K562 (cell line): ENCODE results near the gene HIVEP3. TPM values are rescaled to one million over a fixed set of nuclear protein-coding genes. Genes with fewer than 3 reads are reported as not detected.

Experiments used
- ATAC-seq: fragments of 200-7000 bp; cut with Tn5 transposase; 3 replicates; pipeline ENCODE4 v1.9.1; 2020; ENCODE audit warnings: moderate library complexity
- BruUV-seq: library from RNA; stranded (reverse); fragments of 400-500 nt; replicated peaks from 2 replicates; lab custom pipeline; 2021; lab: Mats Ljungman, UMichigan
- CTCF ChIA-PET: fragments of 300-600 bp; formaldehyde crosslinking; extraction: SDS; loops from one replicate; lab custom pipeline; 2021; ENCODE audit warnings: low intra/inter-chr PET ratio; lab: Yijun Ruan, JAX
- POLR2A ChIA-PET: fragments of 300-600, 350-650 bp; sonication (Branson Sonifier 250); formaldehyde crosslinking; extraction: SDS; loops from one replicate; lab custom pipeline; 2021; ENCODE audit warnings: antibody characterized with exemption, inconsistent platforms; lab: Yijun Ruan, JAX
- DNase-seq, 4 experiments: peaks; one replicate each; pipeline versions ENCODE4 v3.0.0 to v3.0.0-alpha.2; 2011 to 2018; ENCODE audit warnings: low spot score in 3 of 4, mixed read lengths in 3 of 4; ENCODE audit errors: extremely low read depth in 1 of 4
- FAIRE-seq: peaks from 2 replicates; lab custom pipeline; 2011; peaks lifted over from hg19 to GRCh38; lab: Jason Lieb, UNC
- H2AFZ ChIP-seq: 2 replicates; pipeline ENCODE4 v1.6.0; 2011; ENCODE audit warnings: low read depth, low read length, control low read depth, inconsistent platforms
- H3K27ac ChIP-seq: fragments of 200-600 bp; 3 replicates; pipeline ENCODE4 v1.8.0; 2011; ENCODE audit warnings: low read depth, mild to moderate bottlenecking, control low read depth, inconsistent platforms, low read length, moderate library complexity, mixed read lengths; ENCODE audit errors: extremely low read depth
- H3K27me3 ChIP-seq, 2 experiments: fragments of 300-600 bp in 1 of 2; 2 replicates in 1 of 2; 3 replicates in 1 of 2; pipeline versions ENCODE4 v1.6.0 to v1.8.0; 2011; ENCODE audit warnings: inconsistent platforms in 2 of 2, low read length in 2 of 2, mild to moderate bottlenecking in 1 of 2, mixed read lengths in 1 of 2, moderate library complexity in 1 of 2; ENCODE audit not compliant: control insufficient read depth in 2 of 2, insufficient read depth in 2 of 2
- H3K36me3 ChIP-seq: fragments of 300-600 bp; 3 replicates; pipeline ENCODE4 v1.8.0; 2011; ENCODE audit warnings: mild to moderate bottlenecking, low read length, inconsistent platforms; ENCODE audit not compliant: control insufficient read depth, insufficient read depth
- H3K4me1 ChIP-seq, 2 experiments: fragments of 200-600 bp in 1 of 2; replicated peaks in 1 of 2; 2 replicates in 1 of 2; 3 replicates in 1 of 2; pipeline versions ENCODE4 v1.5.1 to v1.8.0; 2011; ENCODE audit warnings: inconsistent platforms in 2 of 2, low read length in 2 of 2, mild to moderate bottlenecking in 1 of 2, mixed read lengths in 1 of 2, moderate library complexity in 1 of 2; ENCODE audit not compliant: control insufficient read depth in 2 of 2, insufficient read depth in 2 of 2
- H3K4me2 ChIP-seq: 2 replicates; pipeline ENCODE4 v1.6.1; 2011; ENCODE audit warnings: low read length, control low read depth, inconsistent platforms, mixed read lengths; ENCODE audit not compliant: insufficient read depth
- H3K4me3 ChIP-seq: fragments of 200-600 bp; sonication (generic), shearing (Covaris generic); 2 replicates; pipeline ENCODE4 v1.5.1; 2016; ENCODE audit warnings: control low read depth, inconsistent platforms
- H3K79me2 ChIP-seq: fragments of 200-600 bp; 3 replicates; pipeline ENCODE4 v1.8.0; 2011; ENCODE audit warnings: low read length, inconsistent platforms; ENCODE audit not compliant: control insufficient read depth, insufficient read depth
- H3K9ac ChIP-seq, 2 experiments: 2 replicates each; pipeline versions ENCODE4 v1.6.0 to v1.6.1; 2011; ENCODE audit warnings: low read depth in 2 of 2, low read length in 2 of 2, control low read depth in 1 of 2, inconsistent platforms in 1 of 2, mild to moderate bottlenecking in 1 of 2, mixed read lengths in 1 of 2; ENCODE audit not compliant: insufficient read depth in 1 of 2
- H3K9me1 ChIP-seq: one replicate; pipeline ENCODE4 v1.6.0; 2011; ENCODE audit warnings: inconsistent platforms, mild to moderate bottlenecking, low read length, moderate library complexity; ENCODE audit not compliant: control insufficient read depth, insufficient read depth
- H3K9me3 ChIP-seq: replicated peaks from 2 replicates; pipeline ENCODE4 v1.5.1; 2011; ENCODE audit warnings: low read depth, low read length, inconsistent platforms; ENCODE audit not compliant: control insufficient read depth, insufficient read depth
- H4K20me1 ChIP-seq: replicated peaks from 2 replicates; pipeline ENCODE4 v1.6.1; 2011; ENCODE audit warnings: low read length, inconsistent platforms, mixed read lengths; ENCODE audit not compliant: control insufficient read depth, insufficient read depth
- BDP1 ChIP-seq: IDR thresholded peaks from 3 replicates; pipeline ENCODE4 v1.6.1; 2011; ENCODE audit not compliant: insufficient read length, insufficient read depth
- ELF1 ChIP-seq: fragments of 200-800 bp; sonication (Bioruptor generic); IDR thresholded peaks from 2 replicates; pipeline ENCODE4 v1.6.1; 2016; ENCODE audit warnings: missing genetic modification characterization, missing compliant biosample characterization
- HDAC8 ChIP-seq: fragments of 450-650 bp; IDR thresholded peaks from 2 replicates; pipeline ENCODE4 v1.6.1; 2016; ENCODE audit warnings: mild to moderate bottlenecking, missing genetic modification characterization, moderate library complexity, missing compliant biosample characterization
- HEY1 ChIP-seq: fragments of 250-450 bp; sonication (Bioruptor Pico); IDR thresholded peaks from 2 replicates; pipeline ENCODE4 v1.5.0; 2020; ENCODE audit warnings: mild to moderate bottlenecking, moderate library complexity, borderline replicate concordance
- KLF16 ChIP-seq: IDR thresholded peaks from 2 replicates; pipeline ENCODE4 v1.6.1; 2016; ENCODE audit warnings: antibody characterized with exemption
- LCOR ChIP-seq: sonication (generic); formaldehyde crosslinking; IDR thresholded peaks from 2 replicates; pipeline ENCODE4 v1.8.0; 2022; ENCODE audit warnings: mild to moderate bottlenecking, missing genetic modification reagents
- MCM7 ChIP-seq, 2 experiments: fragments of 450-650 bp; IDR thresholded peaks; 2 replicates each; pipeline ENCODE4 v1.6.1; 2016 to 2018
- PHB2 ChIP-seq: fragments of 450-650 bp; IDR thresholded peaks from 2 replicates; pipeline ENCODE4 v1.6.1; 2017; ENCODE audit warnings: low read depth
- POLR2A ChIP-seq: fragments of 450-650 bp; conservative IDR thresholded peaks from 2 replicates; pipeline ENCODE4 v1.6.1; 2016
- SMAD1 ChIP-seq: fragments of 150-350 bp; IDR thresholded peaks from 2 replicates; pipeline ENCODE4 v1.6.1; 2014; ENCODE audit warnings: low read length, low read depth; ENCODE audit not compliant: partially characterized antibody
- SMARCB1 ChIP-seq: IDR thresholded peaks from 2 replicates; pipeline ENCODE4 v1.6.1; 2011; ENCODE audit warnings: improper control_type of control experiment, low read depth; ENCODE audit not compliant: insufficient read length
- TAL1 ChIP-seq: fragments of 450-650 bp; IDR thresholded peaks from 2 replicates; pipeline ENCODE4 v1.6.1; 2016; ENCODE audit warnings: mild to moderate bottlenecking
- U2AF1 ChIP-seq: fragments of 200-400 bp; formaldehyde crosslinking; optimal IDR thresholded peaks from 2 replicates; pipeline ENCODE3; 2017; ENCODE audit warnings: mild to moderate bottlenecking, low read depth, low read length, moderate library complexity
- ZC3H11A ChIP-seq: IDR thresholded peaks from 2 replicates; pipeline ENCODE4 v1.6.1; 2012; ENCODE audit warnings: low read depth, low read length, improper control_type of control experiment
- ZNF23 ChIP-seq: fragments of 250-450 bp; sonication (Bioruptor Pico); IDR thresholded peaks from 2 replicates; pipeline ENCODE4 v1.4.0; 2020; ENCODE audit warnings: mild to moderate bottlenecking
- WGBS: fragments of 100-300 bp; shearing (Covaris generic); methylation state at CpG from one replicate; pipeline ENCODE4 v1.1.6; 2016; ENCODE audit warnings: low coverage, mixed read lengths; ENCODE audit not compliant: insufficient coverage; ENCODE audit errors: missing lambda C conversion rate; 5-methylcytosine and 5-hydroxymethylcytosine counted together
- in situ Hi-C: fragments of 300-500 bp; cut with MboI; formaldehyde crosslinking; loops from 4 replicates; pipeline ENCODE4 v1.15.0; 2018; ENCODE audit warnings: inconsistent platforms, mixed read lengths
- intact Hi-C: fragments of 100-400 bp; cut with micrococcal nuclease; formaldehyde crosslinking; loops from 2 replicates; pipeline ENCODE4 v1.14.2; 2022
- polyA plus RNA-seq, 8 experiments: library from polyadenylated mRNA; depleted of rRNA in 4 of 8; stranded (reverse) in 5 of 8; unstranded in 3 of 8; fragments of >200 nt; fragmentation: Nextera tagmentation in 2 of 8; fragmentation: Illumina TruSeq in 1 of 8; extraction: Ambion mirVana in 2 of 8; extraction: Trizol in 1 of 8; gene quantifications; 2 replicates each; pipeline versions ENCODE4 v1.2.1 to v1.2.3, GENCODE V29; 2011 to 2014; ENCODE audit warnings: inconsistent platforms in 1 of 8, missing spikeins in 1 of 8
- total RNA-seq, 7 experiments: library from RNA; depleted of rRNA in 6 of 7; stranded (reverse); fragments of >200 nt in 6 of 7; fragmentation: Illumina TruSeq in 2 of 7; extraction: Trizol in 2 of 7; gene quantifications; 2 replicates each; pipeline versions ENCODE4 v1.2.1 to v1.2.3, GENCODE V29; 2011 to 2021; ENCODE audit warnings: low replicate concordance in 1 of 7
- TF ChIP-seq, protein P1 (sequence below): sonication (generic); formaldehyde crosslinking; IDR thresholded peaks from 2 replicates; pipeline ENCODE4 v1.8.1; 2022; ENCODE audit warnings: missing genetic modification reagents
- TF ChIP-seq, protein P2 (sequence below): fragments of 450-650 bp; formaldehyde crosslinking; IDR thresholded peaks from 2 replicates; pipeline ENCODE4 v1.4.0; 2020; ENCODE audit warnings: mild to moderate bottlenecking, moderate library complexity
- TF ChIP-seq, protein P3 (sequence below): sonication (generic); formaldehyde crosslinking; IDR thresholded peaks from 2 replicates; pipeline ENCODE4 v1.8.0; 2022; ENCODE audit warnings: mild to moderate bottlenecking, missing genetic modification reagents

HIVEP3 gene
- total and polyA plus RNA-seq, 9 of the 15 experiments (the other 6 are each of a cell fraction or from before 2014, with no cell fraction given) = 0.09 to 0.58 (median 0.34) TPM; not detected in 1

DNA sequence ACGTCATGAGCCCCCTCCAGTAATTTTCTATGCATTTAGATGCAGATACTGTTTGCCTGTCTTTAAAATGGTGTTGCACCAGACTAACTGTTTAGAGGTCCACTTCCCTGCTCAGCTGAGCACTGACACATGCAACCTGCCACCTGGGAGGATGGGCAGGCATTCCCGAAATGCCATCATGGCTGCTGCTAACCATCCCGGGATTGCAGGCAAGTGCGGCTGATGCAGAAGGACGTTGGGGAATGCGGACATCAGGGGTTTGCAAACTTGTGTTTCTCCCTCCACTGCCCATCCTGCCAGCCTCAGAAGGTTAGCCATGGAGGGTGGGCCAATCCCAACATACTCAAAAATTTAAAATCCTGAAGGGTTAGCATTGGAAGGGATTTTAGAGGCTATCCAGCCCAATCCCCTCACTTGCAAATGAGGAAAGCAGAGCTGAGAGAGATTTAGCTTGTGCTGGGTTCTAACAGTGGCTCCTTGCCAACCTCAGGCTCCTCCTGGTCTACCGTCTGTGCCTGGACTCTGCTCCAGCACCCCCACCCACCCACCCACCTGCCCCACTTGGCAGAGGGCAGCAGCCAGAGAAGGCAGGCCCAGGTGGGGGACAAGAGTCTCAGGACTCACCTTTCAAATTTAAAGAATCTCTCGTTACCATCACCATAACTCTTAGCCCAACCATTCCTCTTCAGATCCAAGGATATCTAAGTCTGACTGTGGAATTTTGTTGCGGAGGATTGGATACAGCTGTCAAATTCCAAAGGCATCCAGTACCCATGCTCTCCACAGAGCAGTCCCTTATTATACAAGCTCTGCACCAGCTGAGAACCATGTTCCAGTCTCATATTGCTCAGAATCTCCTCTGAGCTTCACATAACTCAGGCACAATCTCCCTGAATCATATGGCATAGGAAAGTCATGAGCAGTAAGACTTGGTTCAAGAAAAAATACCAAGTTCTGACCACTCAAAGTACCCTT lies 34.2 kb downstream of the HIVEP3 start (continued):
- TF ChIP-seq, protein P1, sequence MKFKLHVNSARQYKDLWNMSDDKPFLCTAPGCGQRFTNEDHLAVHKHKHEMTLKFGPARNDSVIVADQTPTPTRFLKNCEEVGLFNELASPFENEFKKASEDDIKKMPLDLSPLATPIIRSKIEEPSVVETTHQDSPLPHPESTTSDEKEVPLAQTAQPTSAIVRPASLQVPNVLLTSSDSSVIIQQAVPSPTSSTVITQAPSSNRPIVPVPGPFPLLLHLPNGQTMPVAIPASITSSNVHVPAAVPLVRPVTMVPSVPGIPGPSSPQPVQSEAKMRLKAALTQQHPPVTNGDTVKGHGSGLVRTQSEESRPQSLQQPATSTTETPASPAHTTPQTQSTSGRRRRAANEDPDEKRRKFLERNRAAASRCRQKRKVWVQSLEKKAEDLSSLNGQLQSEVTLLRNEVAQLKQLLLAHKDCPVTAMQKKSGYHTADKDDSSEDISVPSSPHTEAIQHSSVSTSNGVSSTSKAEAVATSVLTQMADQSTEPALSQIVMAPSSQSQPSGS (CRISPR knock-in tag) = no peak
- no peak for TF ChIP-seq POLR2A
- no peak for TF ChIP-seq SMARCB1

DNA sequence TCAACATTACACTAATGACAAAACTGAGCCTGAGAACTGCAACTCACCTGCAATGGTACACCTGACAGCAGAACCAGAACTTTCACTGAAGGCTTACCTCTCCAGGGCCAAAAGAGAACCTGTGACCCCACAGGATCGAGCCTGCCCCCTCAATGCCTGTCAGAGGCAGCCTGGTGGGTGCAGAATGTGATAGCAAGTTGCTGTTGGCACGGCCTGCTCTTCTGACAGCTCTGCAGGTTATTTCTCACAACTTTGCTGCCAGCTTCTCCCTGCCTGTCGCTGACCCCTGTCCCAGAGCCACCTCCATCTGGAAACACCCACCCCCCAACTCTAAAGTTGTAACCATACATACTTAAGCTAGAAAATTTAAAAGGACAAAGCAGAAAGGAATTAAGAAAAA lies 35.2 kb downstream of the HIVEP3 start:
- no peak for FAIRE-seq

More for the DNA sequence above, 35.2 kb downstream of the HIVEP3 start:
- H3K4me1 ChIP-seq = peaks cover 0 to 32% of the 10 kb centered on the region in 2 experiments; a peak in 4 of 5 replicates
- intact Hi-C loops = no loop called here
- H3K27me3 ChIP-seq = no peaks in the 10 kb centered on the region
- H3K9me3 ChIP-seq = no peaks in the 10 kb centered on the region
- no peak overlapping the region for H2AFZ ChIP-seq
- in situ Hi-C loops = no loop called here
- no TSS peak for BruUV-seq
- POLR2A ChIA-PET = interaction anchor here (1.3 to 1.7 kb wide), 2 partner anchors 8 to 11 kb away, joined by 3 to 7 read pairs; no protein-coding TSS in a partner anchor
- CTCF ChIA-PET = no interaction called here
- no peaks in the 10 kb centered on the region for H3K36me3 ChIP-seq
- H3K4me2 ChIP-seq = no peak overlapping the region
- WGBS = 26% methylated on average over 3 of the region's 3 CpGs
- H3K9me1 ChIP-seq = no peaks in the 10 kb centered on the region
- no peak for ATAC-seq
- no peak overlapping the region for H3K4me3 ChIP-seq
- H3K27ac ChIP-seq = no peak overlapping the region
- no peaks in the 10 kb centered on the region for H4K20me1 ChIP-seq
- no peak overlapping the region for H3K9ac ChIP-seq
- no peak for DNase-seq
- no peak for TF ChIP-seq KLF16
- no peak for TF ChIP-seq HEY1 (CRISPR knock-in tag)
- no peak for TF ChIP-seq POLR2A
- TF ChIP-seq ZC3H11A = no peak
- TF ChIP-seq, protein P2, sequence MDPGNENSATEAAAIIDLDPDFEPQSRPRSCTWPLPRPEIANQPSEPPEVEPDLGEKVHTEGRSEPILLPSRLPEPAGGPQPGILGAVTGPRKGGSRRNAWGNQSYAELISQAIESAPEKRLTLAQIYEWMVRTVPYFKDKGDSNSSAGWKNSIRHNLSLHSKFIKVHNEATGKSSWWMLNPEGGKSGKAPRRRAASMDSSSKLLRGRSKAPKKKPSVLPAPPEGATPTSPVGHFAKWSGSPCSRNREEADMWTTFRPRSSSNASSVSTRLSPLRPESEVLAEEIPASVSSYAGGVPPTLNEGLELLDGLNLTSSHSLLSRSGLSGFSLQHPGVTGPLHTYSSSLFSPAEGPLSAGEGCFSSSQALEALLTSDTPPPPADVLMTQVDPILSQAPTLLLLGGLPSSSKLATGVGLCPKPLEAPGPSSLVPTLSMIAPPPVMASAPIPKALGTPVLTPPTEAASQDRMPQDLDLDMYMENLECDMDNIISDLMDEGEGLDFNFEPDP (CRISPR knock-in tag) = no peak
- TF ChIP-seq HDAC8 (tag) = no peak
- TF ChIP-seq SMAD1 = no peak
- TF ChIP-seq U2AF1 = no peak
- TF ChIP-seq BDP1 = no peak
- no peak for TF ChIP-seq ELF1 (tag)
- TF ChIP-seq MCM7 (IDR thresholded peaks at IDR 0.05) = no peak
- no peak for TF ChIP-seq PHB2
- TF ChIP-seq ZNF23 (CRISPR knock-in tag) = no peak
- no peak for TF ChIP-seq TAL1
- TF ChIP-seq, protein P3, sequence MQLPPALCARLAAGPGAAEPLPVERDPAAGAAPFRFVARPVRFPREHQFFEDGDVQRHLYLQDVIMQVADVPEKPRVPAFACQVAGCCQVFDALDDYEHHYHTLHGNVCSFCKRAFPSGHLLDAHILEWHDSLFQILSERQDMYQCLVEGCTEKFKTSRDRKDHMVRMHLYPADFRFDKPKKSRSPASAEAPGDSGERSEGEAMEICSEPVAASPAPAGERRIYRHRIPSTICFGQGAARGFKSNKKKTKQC (CRISPR knock-in tag) = no peak
- no peak for TF ChIP-seq LCOR
- no peaks in the 10 kb centered on the region for H3K79me2 ChIP-seq
